Activated T-helper 2 cell treated with anti-CD3 and anti-CD28 coated beads, Interferon-gamma antibody, Interleukin-2, Interleukin-4, amounts not matched to agents 10 μg/mL and 5 μg/mL and 100 μg/mL, durations not matched to agents 14 hours and 24 hours and 36 hours (primary cell): ENCODE results near the gene RASSF7. TPM values are rescaled to one million over a fixed set of nuclear protein-coding genes. Genes with fewer than 3 reads are reported as not detected.
"Not testable (repeated sequence)": the region's sequence is repeated elsewhere in the genome, so short reads cannot be mapped to it uniquely, and the experiment has no call there.

Experiments
- DNase-seq: peaks from one replicate; pipeline ENCODE4 v3.0.0; 2021; ENCODE audit warnings: low spot score
- H3K27ac Mint-ChIP-seq: one replicate; pipeline ENCODE4 v1.8.0; 2021; ENCODE audit warnings: mixed read lengths
- H3K27me3 Mint-ChIP-seq: one replicate; pipeline ENCODE4 v1.8.0; 2021; ENCODE audit warnings: low read depth, mixed read lengths
- H3K36me3 Mint-ChIP-seq: one replicate; pipeline ENCODE4 v1.8.0; 2021; ENCODE audit warnings: low read depth, mixed read lengths
- H3K4me1 Mint-ChIP-seq: one replicate; pipeline ENCODE4 v1.8.0; 2021; ENCODE audit warnings: low read depth, mixed read lengths
- H3K4me3 Mint-ChIP-seq: one replicate; pipeline ENCODE4 v1.8.0; 2021; ENCODE audit warnings: low read depth, mild to moderate bottlenecking, moderate library complexity, mixed read lengths
- H3K9me3 Mint-ChIP-seq: one replicate; pipeline ENCODE4 v1.8.0; 2021; ENCODE audit warnings: mixed read lengths
- intact Hi-C: fragments of 100-400 bp; cut with micrococcal nuclease; formaldehyde crosslinking; loops from one replicate; pipeline ENCODE4 v1.15.1; 2023
- total RNA-seq: library from RNA; stranded (reverse); gene quantifications from 2 replicates; pipeline ENCODE4 v1.2.3, GENCODE V29; 2022

The RASSF7 gene, protein sequence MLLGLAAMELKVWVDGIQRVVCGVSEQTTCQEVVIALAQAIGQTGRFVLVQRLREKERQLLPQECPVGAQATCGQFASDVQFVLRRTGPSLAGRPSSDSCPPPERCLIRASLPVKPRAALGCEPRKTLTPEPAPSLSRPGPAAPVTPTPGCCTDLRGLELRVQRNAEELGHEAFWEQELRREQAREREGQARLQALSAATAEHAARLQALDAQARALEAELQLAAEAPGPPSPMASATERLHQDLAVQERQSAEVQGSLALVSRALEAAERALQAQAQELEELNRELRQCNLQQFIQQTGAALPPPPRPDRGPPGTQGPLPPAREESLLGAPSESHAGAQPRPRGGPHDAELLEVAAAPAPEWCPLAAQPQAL
- total RNA-seq: 19.6 and 20.3 TPM in 2 replicates

DNA sequence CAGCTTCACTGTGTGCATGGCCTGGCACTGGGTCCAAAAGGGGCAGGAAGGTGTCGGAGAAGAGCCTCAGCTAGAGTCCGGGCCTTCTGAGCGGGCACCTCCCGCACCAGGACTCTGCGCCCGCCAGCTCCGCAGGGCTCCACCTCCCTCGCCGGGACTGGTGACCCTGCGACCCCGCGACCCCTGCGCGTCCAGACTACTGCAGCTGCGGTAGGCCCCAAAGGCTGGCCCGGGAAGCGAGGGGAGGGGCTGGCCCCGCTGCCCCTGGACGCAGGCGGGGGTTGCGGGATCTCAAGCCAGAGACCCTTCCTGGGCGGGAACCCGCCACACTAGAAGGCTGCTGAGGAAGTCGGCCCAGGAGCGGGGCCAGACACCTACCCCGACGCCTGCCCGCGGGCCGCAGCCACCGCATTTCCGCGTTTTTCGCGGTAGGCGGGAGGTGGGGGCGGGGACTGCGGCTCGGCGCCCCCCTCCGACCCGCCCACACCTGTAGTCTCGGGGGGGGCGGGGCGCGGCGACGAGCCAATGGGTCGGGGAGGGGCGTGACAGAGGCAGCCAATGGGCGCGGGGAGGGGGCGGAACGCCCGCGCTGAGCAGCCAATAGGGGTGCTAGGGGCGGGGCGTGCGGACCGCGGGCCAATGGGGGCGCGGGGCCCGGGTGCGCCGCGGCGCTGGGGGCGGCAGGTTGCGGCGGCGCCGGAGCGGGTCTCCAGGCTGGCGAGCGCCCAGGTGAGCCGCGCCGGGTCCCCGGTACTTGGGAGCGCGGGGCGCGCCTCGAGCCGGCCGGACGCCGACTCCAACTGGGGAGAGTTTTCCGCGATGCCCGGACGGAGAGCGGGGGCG is at the start of gene RASSF7, which contains the start of gene LMNTD2:
RASSF7 (plus strand) TSS at position 666 of the 843 bp plus-strand sequence. CDS start 799 bp downstream, outside the sequence.
LMNTD2 (minus strand) TSS at position 434 of the 843 bp plus-strand sequence; CDS start at position 412, 22 bp downstream.
- H3K27me3 Mint-ChIP-seq: peaks cover 18% of the 10 kb centered on the region
- intact Hi-C loops: loop anchor here (2.0 kb wide), 2 partner anchors 26 to 136 kb away; partner anchors contain the start of gene HRAS
- peak within 1 kb of the TSS; percentile 90 for H3K4me3 Mint-ChIP-seq
- peak; percentile 93 for DNase-seq
- H3K9me3 Mint-ChIP-seq: no peaks in the 10 kb centered on the region
- H3K27ac Mint-ChIP-seq: peak within 1 kb of the TSS; percentile 60
- peaks cover 4% of the 10 kb centered on the region for H3K4me1 Mint-ChIP-seq
- peaks cover 8% of the 10 kb centered on the region for H3K36me3 Mint-ChIP-seq

GRCh38 chr11:512761-513595 is 47.8 kb upstream of the RASSF7 start:
- no peaks in the 10 kb centered on the region for H3K27me3 Mint-ChIP-seq
- DNase-seq: no peak
- intact Hi-C loops: no loop called here
- H3K4me3 Mint-ChIP-seq: no peak overlapping the region
- peaks cover 11% of the 10 kb centered on the region for H3K9me3 Mint-ChIP-seq
- H3K4me1 Mint-ChIP-seq: peaks cover 2% of the 10 kb centered on the region
- peaks cover 51% of the 10 kb centered on the region for H3K36me3 Mint-ChIP-seq
- no peak overlapping the region for H3K27ac Mint-ChIP-seq

GRCh38 chr11:514606-515005 is 46.2 kb upstream of the RASSF7 start:
- H3K4me3 Mint-ChIP-seq: no peak overlapping the region
- no peak for DNase-seq
- no peaks in the 10 kb centered on the region for H3K27me3 Mint-ChIP-seq
- peaks cover 11% of the 10 kb centered on the region for H3K9me3 Mint-ChIP-seq
- H3K36me3 Mint-ChIP-seq: peaks cover 49% of the 10 kb centered on the region
- intact Hi-C loops: no loop called here
- no peak overlapping the region for H3K27ac Mint-ChIP-seq
- H3K4me1 Mint-ChIP-seq: peaks cover 3% of the 10 kb centered on the region

- intact Hi-C loops: no loop called here
- H3K36me3 Mint-ChIP-seq: peaks cover 43% of the 10 kb centered on the region
- H3K4me3 Mint-ChIP-seq: no peak overlapping the region
- H3K27me3 Mint-ChIP-seq: no peaks in the 10 kb centered on the region
- peaks cover 3% of the 10 kb centered on the region for H3K4me1 Mint-ChIP-seq
- H3K27ac Mint-ChIP-seq: no peak overlapping the region
- DNase-seq: no peak
- H3K9me3 Mint-ChIP-seq: peaks cover 11% of the 10 kb centered on the region
These were observed 45.6 kb upstream of the RASSF7 start for GRCh38 chr11:515131-515530.

DNA sequence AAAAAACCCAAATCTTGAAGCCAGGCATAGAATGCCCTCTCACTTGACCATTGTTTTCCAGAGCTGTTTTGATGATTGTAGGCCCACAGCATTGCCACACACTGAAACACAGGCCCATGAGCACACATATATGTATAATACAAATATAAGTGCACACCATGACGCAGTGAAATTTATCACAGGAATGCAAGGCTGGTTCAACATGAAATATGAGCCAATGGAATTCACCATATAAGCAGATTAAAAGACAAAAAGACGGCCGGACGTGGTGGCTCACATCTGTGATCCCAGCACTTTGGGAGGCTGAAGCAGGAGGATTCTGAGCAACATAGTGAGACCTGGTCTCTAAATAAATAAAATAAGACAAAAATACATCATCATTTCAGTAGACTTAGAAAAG is 44.4 kb upstream of the RASSF7 start:
- Mint-ChIP-seq H3K27me3 (no peaks in the 10 kb centered on the region), H3K9me3 (peaks cover 11% of the 10 kb centered on the region), H3K4me3 (no peak overlapping the region), H3K36me3 (peaks cover 41% of the 10 kb centered on the region), H3K27ac (no peak overlapping the region), H3K4me1 (peaks cover 3% of the 10 kb centered on the region)
- no peak for DNase-seq
- intact Hi-C loops: no loop called here

DNA sequence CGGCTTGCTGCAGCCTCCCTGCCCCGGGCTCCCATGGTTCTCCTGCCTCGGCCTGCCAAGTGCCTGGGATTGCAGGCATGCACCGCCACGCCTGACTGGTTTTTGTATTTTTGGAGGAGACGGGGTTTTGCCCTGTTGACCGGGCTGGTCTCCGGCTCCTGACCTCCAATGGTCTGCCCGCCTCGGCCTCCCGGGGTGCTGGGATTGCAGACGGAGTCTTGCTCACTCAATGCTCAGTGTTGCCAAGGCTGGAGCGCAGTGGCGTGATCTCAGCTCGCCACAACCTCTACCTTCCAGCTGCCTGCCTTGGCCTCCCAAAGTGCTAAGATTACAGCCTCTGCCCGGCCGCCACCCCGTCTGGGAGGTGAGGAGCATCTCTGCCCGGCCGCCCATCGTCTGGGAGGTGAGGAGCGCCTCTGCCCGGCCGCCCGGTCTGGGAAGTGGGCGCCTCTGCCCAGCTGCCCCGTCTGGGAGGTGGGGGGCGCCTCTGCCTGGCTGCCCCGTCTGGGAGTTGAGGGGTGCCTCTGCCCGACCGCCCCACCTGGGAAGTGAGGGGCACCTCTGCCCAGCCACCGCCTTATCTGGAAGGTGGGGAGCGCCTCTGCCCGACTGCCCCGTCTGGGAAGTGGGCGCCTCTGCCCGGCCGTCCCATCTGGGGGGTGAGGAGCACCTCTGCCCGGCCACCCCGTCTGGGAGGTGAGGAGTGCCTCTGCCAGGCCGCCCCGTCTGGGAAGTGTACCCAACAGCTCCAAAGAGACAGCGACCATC is 43.7 kb upstream of the RASSF7 start:
- H3K4me1 Mint-ChIP-seq, H3K27me3 Mint-ChIP-seq, intact Hi-C loops, H3K4me3 Mint-ChIP-seq, H3K27ac Mint-ChIP-seq, DNase-seq: not testable (repeated sequence)
- H3K36me3 Mint-ChIP-seq: peaks cover 37% of the 10 kb centered on the region
- peaks cover 11% of the 10 kb centered on the region for H3K9me3 Mint-ChIP-seq

DNA sequence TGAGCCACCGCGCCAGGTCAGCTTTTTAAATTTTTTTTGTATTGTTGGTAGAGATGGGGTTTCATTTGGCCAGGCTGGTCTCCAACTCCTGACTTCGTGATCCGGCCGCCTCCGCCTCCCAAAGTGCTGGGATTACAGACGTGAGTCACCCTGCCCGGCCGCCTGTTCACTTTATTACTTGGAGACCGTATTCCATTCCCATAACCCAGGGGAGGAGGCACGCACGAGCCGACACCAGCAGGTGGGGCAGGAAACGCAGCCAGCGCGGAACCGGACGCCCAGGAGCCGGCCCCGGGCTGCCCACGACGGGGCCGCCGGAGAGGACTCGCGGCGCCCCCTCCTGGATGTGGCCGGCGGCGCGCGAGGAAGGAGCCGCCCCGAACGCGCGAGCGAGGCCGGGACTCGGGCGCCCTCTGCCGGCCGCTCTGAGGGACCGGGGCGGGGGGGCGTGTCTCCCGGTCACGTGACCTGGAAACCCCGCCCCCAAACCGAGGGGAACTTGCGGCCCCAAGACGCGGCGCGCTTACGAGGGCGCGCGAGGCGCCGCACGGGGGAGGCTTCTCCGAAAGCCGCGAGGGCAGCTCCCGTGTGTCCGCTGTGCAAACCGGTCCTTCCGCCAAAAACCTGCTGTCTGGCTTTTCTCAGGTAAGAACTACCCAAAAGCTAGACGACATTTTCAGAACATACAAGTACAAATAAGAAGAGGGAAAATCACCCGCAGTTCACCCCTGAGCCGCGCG is 42.1 kb upstream of the RASSF7 start:
- Mint-ChIP-seq H3K4me3 (peak overlapping the region; percentile 74), H3K27me3 (no peaks in the 10 kb centered on the region), H3K27ac (peak overlapping the region; percentile 60), H3K4me1 (peaks cover 3% of the 10 kb centered on the region), H3K36me3 (peaks cover 25% of the 10 kb centered on the region), H3K9me3 (peaks cover 11% of the 10 kb centered on the region)
- intact Hi-C loops: loop anchor here (1.0 to 2.0 kb wide), 3 partner anchors 11 to 68 kb away; partner anchors contain the start of genes HRAS, PTDSS2 and RNH1
- DNase-seq: peak; percentile 80

DNA sequence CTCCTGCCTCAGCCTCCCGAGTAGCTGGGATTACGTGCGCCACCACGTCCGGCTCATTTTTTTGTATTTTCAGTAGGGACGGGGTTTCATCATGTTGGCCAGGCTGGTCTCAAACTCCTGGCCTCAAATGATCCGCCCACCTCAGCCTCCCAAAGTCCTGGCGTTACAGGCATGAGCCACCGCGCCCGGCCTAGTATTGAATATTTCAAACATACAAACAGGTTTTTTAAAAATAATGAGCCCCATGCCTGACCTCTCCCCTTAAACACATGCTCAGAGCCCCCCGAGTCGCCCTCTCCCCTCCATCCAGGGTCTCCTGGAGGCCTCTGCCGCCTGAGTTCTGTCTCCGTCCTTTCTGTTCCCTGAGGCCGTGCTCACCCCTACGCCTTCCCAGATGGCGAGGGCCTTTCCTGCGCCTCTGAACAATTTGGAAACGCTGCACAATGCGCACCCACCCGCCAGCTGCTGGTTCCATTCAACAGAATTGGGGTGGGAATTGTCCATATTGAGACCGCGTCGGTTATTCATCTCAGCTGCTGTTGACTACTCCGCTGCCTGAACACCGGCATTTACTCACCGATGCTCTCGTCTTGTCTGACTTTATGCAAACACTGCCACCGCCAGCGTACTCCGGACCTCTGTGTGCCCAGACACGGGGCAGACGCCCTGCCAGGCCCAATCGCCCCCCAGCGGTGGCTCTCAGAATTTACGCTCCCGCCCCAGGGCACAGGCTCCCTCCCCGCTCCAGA is 40.2 kb upstream of the RASSF7 start:
- Mint-ChIP-seq H3K9me3 (peaks cover 11% of the 10 kb centered on the region), H3K4me1 (peaks cover 3% of the 10 kb centered on the region), H3K27ac (no peak overlapping the region), H3K36me3 (peaks cover 13% of the 10 kb centered on the region), H3K27me3 (no peaks in the 10 kb centered on the region), H3K4me3 (no peak overlapping the region)
- intact Hi-C loops: no loop called here
- DNase-seq: no peak

GRCh38 chr11:521177-521688 is 39.5 kb upstream of the RASSF7 start:
- peaks cover 10% of the 10 kb centered on the region for H3K36me3 Mint-ChIP-seq
- intact Hi-C loops: no loop called here
- no peak for DNase-seq
- peaks cover 7% of the 10 kb centered on the region for H3K9me3 Mint-ChIP-seq
- no peak overlapping the region for H3K4me3 Mint-ChIP-seq
- no peak overlapping the region for H3K27ac Mint-ChIP-seq
- peaks cover 3% of the 10 kb centered on the region for H3K4me1 Mint-ChIP-seq
- no peaks in the 10 kb centered on the region for H3K27me3 Mint-ChIP-seq

- H3K27ac Mint-ChIP-seq: no peak overlapping the region
- no peaks in the 10 kb centered on the region for H3K9me3 Mint-ChIP-seq
- intact Hi-C loops: no loop called here
- H3K4me1 Mint-ChIP-seq: no peaks in the 10 kb centered on the region
- H3K27me3 Mint-ChIP-seq: no peaks in the 10 kb centered on the region
- no peaks in the 10 kb centered on the region for H3K36me3 Mint-ChIP-seq
- no peak for DNase-seq
- H3K4me3 Mint-ChIP-seq: no peak overlapping the region
These were observed 34.6 kb upstream of the RASSF7 start for GRCh38 chr11:526192-526591.
